Stomach smooth muscle (tissue), 2 donors: ENCODE results near the gene PCDHGB5.
A peak's percentile ranks its signal among the peaks of the same experiment; 100 is the strongest.
"Not testable (repeated sequence)": the region's sequence is repeated elsewhere in the genome, so short reads cannot be mapped to it uniquely, and the experiment has no call there.

Source experiments
- H3K27ac ChIP-seq: one replicate; pipeline ENCODE4 v1.7.0; 2013; ENCODE audit warnings: mild to moderate bottlenecking, low read length, inconsistent platforms
- H3K27me3 ChIP-seq, 2 donors: one replicate each; pipeline ENCODE4 v1.7.0; 2013; ENCODE audit warnings: low read length in 2 of 2; ENCODE audit not compliant: insufficient read depth in 2 of 2, control insufficient read depth in 1 of 2
- H3K36me3 ChIP-seq, 2 donors: one replicate each; pipeline ENCODE4 v1.7.0; 2013; ENCODE audit warnings: low read length in 2 of 2; ENCODE audit not compliant: control insufficient read depth in 2 of 2, insufficient read depth in 2 of 2
- H3K4me1 ChIP-seq: one replicate; pipeline ENCODE4 v1.7.0; 2013; ENCODE audit warnings: low read length; ENCODE audit not compliant: control insufficient read depth, insufficient read depth
- H3K4me3 ChIP-seq, 2 donors: one replicate each; pipeline ENCODE4 v1.7.0; 2013; ENCODE audit warnings: low read length in 2 of 2
- H3K9ac ChIP-seq, 2 donors: one replicate each; pipeline ENCODE4 v1.7.0; 2013; ENCODE audit warnings: low read length in 2 of 2, mild to moderate bottlenecking in 1 of 2
- H3K9me3 ChIP-seq, 2 donors: one replicate each; pipeline ENCODE4 v1.7.0; 2013; ENCODE audit warnings: low read length in 2 of 2; ENCODE audit not compliant: control insufficient read depth in 2 of 2
- donor health status: healthy.
- donor health status: Pancreatic carcinoma.

Gene PCDHGB5

GRCh38 chr5:141415275-141415618, 17.5 kb downstream of the PCDHGB5 start:
- H3K27ac ChIP-seq, H3K27me3 ChIP-seq, H3K4me1 ChIP-seq, H3K36me3 ChIP-seq, H3K9ac ChIP-seq: not testable (repeated sequence)
- Histone ChIP-seq H3K4me3 (peak overlapping the region in 1 of 2 donors; percentile 29), H3K9me3 (peaks cover 33 to 57% of the 10 kb centered on the region in 2 donors)

GRCh38 chr5:141417494-141418172, 19.9 kb downstream of the PCDHGB5 start, which contains the start of gene PCDHGB7:
Gene PCDHGB7 (plus strand): TSS chr5:141417677. CDS start chr5:141417860, 183 bp downstream.
- not testable (repeated sequence) for H3K36me3 ChIP-seq, H3K4me1 ChIP-seq, H3K27ac ChIP-seq, H3K27me3 ChIP-seq, H3K9ac ChIP-seq
- H3K9me3 ChIP-seq, result peaks cover 34 to 67% of the 10 kb centered on the region in 2 donors
- peak within 1 kb of the TSS; percentile 58 to 68 for H3K4me3 ChIP-seq

GRCh38 chr5:141419074-141419880, 21.5 kb downstream of the PCDHGB5 start:
- H3K27me3 ChIP-seq, result no peaks in the 10 kb centered on the region
- peaks cover 3% of the 10 kb centered on the region for H3K4me1 ChIP-seq
- H3K9me3 ChIP-seq, result peaks cover 27 to 66% of the 10 kb centered on the region in 2 donors
- peaks cover 2 to 8% of the 10 kb centered on the region in 2 donors for H3K36me3 ChIP-seq
- H3K4me3 ChIP-seq, result peak overlapping the region; percentile 41 to 68
- H3K27ac ChIP-seq, result no peak overlapping the region
- no peak overlapping the region for H3K9ac ChIP-seq

GRCh38 chr5:141420855-141421488, 23.2 kb downstream of the PCDHGB5 start, which contains the start of gene PCDHGA11:
Gene PCDHGA11 (plus strand): TSS chr5:141421051. CDS start chr5:141421228, 177 bp downstream.
- peak within 1 kb of the TSS; percentile 54 to 59 for H3K4me3 ChIP-seq
- peaks cover 3% of the 10 kb centered on the region for H3K4me1 ChIP-seq
- H3K36me3 ChIP-seq, result peaks cover 3 to 8% of the 10 kb centered on the region in 2 donors
- H3K27ac ChIP-seq, result no peak within 1 kb of the TSS
- no peaks in the 10 kb centered on the region for H3K27me3 ChIP-seq
- H3K9me3 ChIP-seq, result peaks cover 34 to 73% of the 10 kb centered on the region in 2 donors
- no peak within 1 kb of the TSS for H3K9ac ChIP-seq

- Histone ChIP-seq H3K27me3 (no peaks in the 10 kb centered on the region), H3K9ac (no peak overlapping the region), H3K36me3 (peaks cover 4 to 8% of the 10 kb centered on the region in 2 donors), H3K4me1 (peaks cover 3% of the 10 kb centered on the region), H3K9me3 (peaks cover 38 to 78% of the 10 kb centered on the region in 2 donors), H3K27ac (no peak overlapping the region), H3K4me3 (peak overlapping the region; percentile 54 to 59)
These were observed 23.7 kb downstream of the PCDHGB5 start for GRCh38 chr5:141421489-141421855.

GRCh38 chr5:141422742-141423291, 25.1 kb downstream of the PCDHGB5 start:
- peaks cover 4 to 8% of the 10 kb centered on the region in 2 donors for H3K36me3 ChIP-seq
- peaks cover 48 to 89% of the 10 kb centered on the region in 2 donors for H3K9me3 ChIP-seq
- H3K4me3 ChIP-seq, result peak overlapping the region; percentile 40 to 59
- no peak overlapping the region for H3K9ac ChIP-seq
- H3K27me3 ChIP-seq, result no peaks in the 10 kb centered on the region
- no peak overlapping the region for H3K27ac ChIP-seq
- peaks cover 3% of the 10 kb centered on the region for H3K4me1 ChIP-seq

- Histone ChIP-seq H3K36me3 (peaks cover 0 to 3% of the 10 kb centered on the region in 2 donors), H3K27ac (no peak overlapping the region), H3K4me1 (no peaks in the 10 kb centered on the region), H3K9ac (no peak overlapping the region), H3K9me3 (peaks cover 27 to 76% of the 10 kb centered on the region in 2 donors), H3K27me3 (no peaks in the 10 kb centered on the region), H3K4me3 (peak overlapping the region; percentile 22 to 48)
These were observed 30.2 kb downstream of the PCDHGB5 start for GRCh38 chr5:141427783-141428426.

- no peak within 1 kb of the TSS for H3K27ac ChIP-seq
- peaks cover 21 to 68% of the 10 kb centered on the region in 2 donors for H3K9me3 ChIP-seq
- peaks cover 0 to 3% of the 10 kb centered on the region in 2 donors for H3K36me3 ChIP-seq
- no peaks in the 10 kb centered on the region for H3K27me3 ChIP-seq
- peak within 1 kb of the TSS; percentile 58 to 59 for H3K4me3 ChIP-seq
- H3K9ac ChIP-seq, result no peak within 1 kb of the TSS
- H3K4me1 ChIP-seq, result no peaks in the 10 kb centered on the region
These were observed 32.8 kb downstream of the PCDHGB5 start, which contains the start of gene PCDHGA12 for GRCh38 chr5:141430332-141431113. Gene PCDHGA12 (plus strand): TSS chr5:141430507. CDS start chr5:141430760, 253 bp downstream.

GRCh38 chr5:141431286-141431685, 33.5 kb downstream of the PCDHGB5 start:
- H3K27me3 ChIP-seq, result no peaks in the 10 kb centered on the region
- H3K4me3 ChIP-seq, result peak overlapping the region; percentile 58 to 59
- no peaks in the 10 kb centered on the region for H3K36me3 ChIP-seq
- H3K9me3 ChIP-seq, result peaks cover 15 to 61% of the 10 kb centered on the region in 2 donors
- H3K27ac ChIP-seq, result no peak overlapping the region
- H3K9ac ChIP-seq, result no peak overlapping the region
- no peaks in the 10 kb centered on the region for H3K4me1 ChIP-seq
